Esophagus muscularis mucosa (tissue), 4 donors: ENCODE measurements around the gene TNFAIP8L1. TPM values are rescaled to one million over a fixed set of nuclear protein-coding genes. Genes with fewer than 3 reads are reported as not detected.

Source experiments
- DNase-seq: peaks from one replicate; pipeline ENCODE4 v3.0.0-alpha.2; 2017; ENCODE audit errors: extremely low spot score
- H3K27ac ChIP-seq, 4 donors: fragments of 200-600 bp; sonication (generic); replicated peaks in 1 of 4; 1 replicate in 3 of 4; 2 replicates in 1 of 4; pipeline ENCODE4 v1.5.1; 2016 to 2019; ENCODE audit warnings: mild to moderate bottlenecking in 1 of 4
- H3K27me3 ChIP-seq, 4 donors: fragments of 200-600 bp; sonication (generic); one replicate each; pipeline versions ENCODE4 v1.5.1 to v1.6.0; 2016 to 2019
- H3K36me3 ChIP-seq, 4 donors: fragments of 200-600 bp; sonication (generic); one replicate each; pipeline ENCODE4 v1.5.1; 2016 to 2019
- H3K4me1 ChIP-seq, 4 donors: fragments of 200-600 bp; sonication (generic); one replicate each; pipeline ENCODE4 v1.5.1; 2016 to 2019
- H3K4me3 ChIP-seq, 4 donors: fragments of 200-600 bp; sonication (generic); 1 replicate in 2 of 4; 2 replicates in 2 of 4; pipeline ENCODE4 v1.5.1; 2016 to 2019; ENCODE audit warnings: mild to moderate bottlenecking in 4 of 4, moderate library complexity in 1 of 4
- H3K9me3 ChIP-seq, 4 donors: fragments of 200-600 bp; sonication (generic); 1 replicate in 3 of 4; 2 replicates in 1 of 4; pipeline ENCODE4 v1.5.1; 2016 to 2019
- CTCF ChIP-seq, 3 experiments: fragments of 200-600 bp in 2 of 3; fragments of 450-650 bp in 1 of 3; sonication (generic) in 2 of 3; IDR thresholded peaks; one replicate each; pipeline ENCODE4 v1.5.1; 2017 to 2019; ENCODE audit warnings: antibody characterized with exemption in 3 of 3, mild to moderate bottlenecking in 2 of 3, moderate library complexity in 1 of 3
- EP300 ChIP-seq: sonication (generic); formaldehyde crosslinking; IDR thresholded peaks from one replicate; pipeline ENCODE4 v1.6.1; 2017; ENCODE audit warnings: antibody characterized with exemption
- POLR2A ChIP-seq: fragments of 450-650 bp; IDR thresholded peaks from one replicate; pipeline ENCODE4 v1.6.1; 2017; ENCODE audit warnings: antibody characterized with exemption, moderate library complexity, mild to moderate bottlenecking, low read depth
- POLR2AphosphoS5 ChIP-seq, 2 donors: sonication (generic); formaldehyde crosslinking; IDR thresholded peaks; one replicate each; pipeline ENCODE4 v1.6.1; 2017; ENCODE audit warnings: antibody characterized with exemption in 2 of 2
- WGBS: methylation state at CpG from one replicate; pipeline ENCODE4 v1.1.5; 2018; 5-methylcytosine and 5-hydroxymethylcytosine counted together
- intact Hi-C: fragments of 100-400 bp; cut with DNase I; formaldehyde crosslinking; loops from one replicate; pipeline ENCODE4 v1.15.1; 2023
- total RNA-seq, 4 donors: library from RNA; depleted of rRNA; stranded (reverse); fragments of >200 nt; gene quantifications; one replicate each; pipeline versions ENCODE4 v1.1.0 to v1.2.1, GENCODE V29; 2016

TNFAIP8L1 gene
- total RNA-seq, 4 donors from 2014 or later, result 5.5 to 16.5 (median 13.2) TPM

- DNase-seq, result no peak
- H3K27ac ChIP-seq, result no peak overlapping the region
- intact Hi-C loops, result no loop called here
Measured at GRCh38 chr19:4633140-4633967, 6.0 kb upstream of the TNFAIP8L1 start.

GRCh38 chr19:4635754-4636116 lies 3.6 kb upstream of the TNFAIP8L1 start:
- no peak for TF ChIP-seq POLR2AphosphoS5 (IDR thresholded peaks at IDR 0.05)
- Histone ChIP-seq H3K4me3 (peak overlapping the region; percentile 55 to 61 (median 58)), H3K9me3 (no peaks in the 10 kb centered on the region), H3K36me3 (no peaks in the 10 kb centered on the region), H3K27ac (peak overlapping the region in 1 of 4 donors; percentile 4), H3K4me1 (peaks cover 19 to 49% (median 42%) of the 10 kb centered on the region in 4 donors), H3K27me3 (peaks cover 0 to 8% (median 3%) of the 10 kb centered on the region in 4 donors)
- intact Hi-C loops, result loop anchor here (5.0 kb wide), 2 partner anchors 58 to 78 kb away; partner anchors contain the start of gene SEMA6B
- WGBS, result 36% methylated on average over 13 of the region's 13 CpGs
- DNase-seq, result no peak

More at GRCh38 chr19:4633140-4633967, 6.0 kb upstream of the TNFAIP8L1 start:
- no peak overlapping the region for H3K4me3 ChIP-seq
- no peaks in the 10 kb centered on the region for H3K9me3 ChIP-seq
- H3K36me3 ChIP-seq, result no peaks in the 10 kb centered on the region
- peaks cover 0 to 13% (median 3%) of the 10 kb centered on the region in 4 donors for H3K27me3 ChIP-seq
- H3K4me1 ChIP-seq, result peaks cover 14 to 29% (median 22%) of the 10 kb centered on the region in 4 donors
- WGBS, result 37% methylated on average over 11 of the region's 14 CpGs
- TF ChIP-seq POLR2A (no peak), CTCF (IDR thresholded peaks at IDR 0.05) (peak; percentile 48 to 78 (median 50))

GRCh38 chr19:4636151-4636717 lies 3.1 kb upstream of the TNFAIP8L1 start:
- Histone ChIP-seq H3K27ac (peak overlapping the region in 1 of 4 donors; percentile 4), H3K27me3 (peaks cover 0 to 8% (median 3%) of the 10 kb centered on the region in 4 donors), H3K4me1 (peaks cover 23 to 54% (median 47%) of the 10 kb centered on the region in 4 donors), H3K4me3 (peak overlapping the region; percentile 55 to 61 (median 58)), H3K9me3 (no peaks in the 10 kb centered on the region), H3K36me3 (no peaks in the 10 kb centered on the region)
- intact Hi-C loops, result loop anchor here (5.0 kb wide), 2 partner anchors 59 to 79 kb away; partner anchors contain the start of gene SEMA6B
- TF ChIP-seq EP300 (no peak), CTCF (IDR thresholded peaks at IDR 0.05) (peak in 2 of 3 experiments; percentile 85 to 95)
- no peak for DNase-seq
- 2% methylated on average over 8 of the region's 43 CpGs for WGBS

GRCh38 chr19:4636761-4637160 lies 2.6 kb upstream of the TNFAIP8L1 start:
- intact Hi-C loops, result loop anchor here (5.0 kb wide), 2 partner anchors 59 to 79 kb away; partner anchors contain the start of gene SEMA6B
- Histone ChIP-seq H3K27ac (peak overlapping the region in 1 of 4 donors; percentile 4), H3K27me3 (peaks cover 0 to 8% (median 3%) of the 10 kb centered on the region in 4 donors), H3K4me3 (peak overlapping the region; percentile 55 to 61 (median 58)), H3K9me3 (no peaks in the 10 kb centered on the region), H3K36me3 (no peaks in the 10 kb centered on the region), H3K4me1 (peaks cover 27 to 59% (median 52%) of the 10 kb centered on the region in 4 donors)
- DNase-seq, result no peak
- WGBS, result 68% methylated on average over 6 of the region's 8 CpGs
- TF ChIP-seq EP300, result no peak
- no peak for TF ChIP-seq POLR2AphosphoS5 (IDR thresholded peaks at IDR 0.05)

GRCh38 chr19:4638317-4638716 lies 999 bp upstream of the TNFAIP8L1 start:
- no peak for DNase-seq
- Histone ChIP-seq H3K36me3 (no peaks in the 10 kb centered on the region), H3K27me3 (peaks cover 0 to 8% (median 3%) of the 10 kb centered on the region in 4 donors), H3K9me3 (no peaks in the 10 kb centered on the region), H3K4me3 (no peak overlapping the region), H3K27ac (peak overlapping the region; percentile 71 to 83 (median 78)), H3K4me1 (peaks cover 27 to 62% (median 56%) of the 10 kb centered on the region in 4 donors)
- intact Hi-C loops, result loop anchor here (5.0 kb wide), 2 partner anchors 61 to 81 kb away; partner anchors contain the start of gene SEMA6B
- WGBS, result 86% methylated on average over 7 of the region's 11 CpGs
- TF ChIP-seq POLR2A (no peak), EP300 (no peak), POLR2AphosphoS5 (IDR thresholded peaks at IDR 0.05) (no peak), CTCF (IDR thresholded peaks at IDR 0.05) (no peak)
